Measurements from ENCODE around the gene FXN.
"Not testable (repeated sequence)": the region's sequence is repeated elsewhere in the genome, so short reads cannot be mapped to it uniquely, and the experiment has no call there.

Gene FXN

DNA sequence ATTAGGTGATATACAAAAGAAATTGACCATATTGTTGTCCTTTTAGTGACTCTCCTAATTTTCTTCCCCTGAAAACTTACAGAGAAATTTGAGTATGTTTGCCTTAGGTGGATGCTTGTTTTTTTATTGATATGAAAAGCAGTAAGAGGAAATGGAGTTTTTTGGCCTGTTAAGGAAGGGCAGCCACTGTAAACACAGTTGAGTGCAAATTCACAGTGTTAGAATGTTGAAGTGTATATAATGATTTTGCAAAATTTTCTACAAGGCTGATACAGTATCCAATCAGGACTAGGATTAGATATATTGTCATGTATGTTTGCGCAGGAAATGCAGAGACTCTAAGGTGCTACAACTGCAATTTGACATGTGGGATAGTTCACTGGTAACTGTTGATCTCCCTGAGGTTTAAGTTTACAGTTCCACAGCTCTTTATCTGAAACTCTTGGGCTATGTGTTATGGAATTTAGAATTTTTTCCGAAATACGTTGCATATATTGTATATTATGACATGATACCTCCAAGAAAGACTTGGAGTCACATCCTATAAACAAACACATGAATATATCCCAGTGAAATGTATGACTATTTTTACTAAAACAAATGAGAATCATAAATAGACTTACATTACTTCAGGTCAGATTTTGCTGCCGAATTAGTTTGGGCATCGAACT, 62.5 kb downstream of the FXN start:
- no peak for DNase-seq
- no peaks in the 10 kb centered on the region for H3K9me3 ChIP-seq (ENCODE audit: severe bottlenecking)
- H3K4me3 ChIP-seq (ENCODE audit: low read depth, low read length) = no peak overlapping the region
- TF ChIP-seq, protein P1, sequence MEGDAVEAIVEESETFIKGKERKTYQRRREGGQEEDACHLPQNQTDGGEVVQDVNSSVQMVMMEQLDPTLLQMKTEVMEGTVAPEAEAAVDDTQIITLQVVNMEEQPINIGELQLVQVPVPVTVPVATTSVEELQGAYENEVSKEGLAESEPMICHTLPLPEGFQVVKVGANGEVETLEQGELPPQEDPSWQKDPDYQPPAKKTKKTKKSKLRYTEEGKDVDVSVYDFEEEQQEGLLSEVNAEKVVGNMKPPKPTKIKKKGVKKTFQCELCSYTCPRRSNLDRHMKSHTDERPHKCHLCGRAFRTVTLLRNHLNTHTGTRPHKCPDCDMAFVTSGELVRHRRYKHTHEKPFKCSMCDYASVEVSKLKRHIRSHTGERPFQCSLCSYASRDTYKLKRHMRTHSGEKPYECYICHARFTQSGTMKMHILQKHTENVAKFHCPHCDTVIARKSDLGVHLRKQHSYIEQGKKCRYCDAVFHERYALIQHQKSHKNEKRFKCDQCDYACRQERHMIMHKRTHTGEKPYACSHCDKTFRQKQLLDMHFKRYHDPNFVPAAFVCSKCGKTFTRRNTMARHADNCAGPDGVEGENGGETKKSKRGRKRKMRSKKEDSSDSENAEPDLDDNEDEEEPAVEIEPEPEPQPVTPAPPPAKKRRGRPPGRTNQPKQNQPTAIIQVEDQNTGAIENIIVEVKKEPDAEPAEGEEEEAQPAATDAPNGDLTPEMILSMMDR (IDR thresholded peaks at IDR 0.05; ENCODE audit: low read depth, low read length) = no peak
- H3K27ac ChIP-seq = no peak overlapping the region
- H3K27me3 ChIP-seq (ENCODE audit: insufficient read depth, low read depth, severe bottlenecking) = no peaks in the 10 kb centered on the region
- H3K36me3 ChIP-seq = no peaks in the 10 kb centered on the region

DNA sequence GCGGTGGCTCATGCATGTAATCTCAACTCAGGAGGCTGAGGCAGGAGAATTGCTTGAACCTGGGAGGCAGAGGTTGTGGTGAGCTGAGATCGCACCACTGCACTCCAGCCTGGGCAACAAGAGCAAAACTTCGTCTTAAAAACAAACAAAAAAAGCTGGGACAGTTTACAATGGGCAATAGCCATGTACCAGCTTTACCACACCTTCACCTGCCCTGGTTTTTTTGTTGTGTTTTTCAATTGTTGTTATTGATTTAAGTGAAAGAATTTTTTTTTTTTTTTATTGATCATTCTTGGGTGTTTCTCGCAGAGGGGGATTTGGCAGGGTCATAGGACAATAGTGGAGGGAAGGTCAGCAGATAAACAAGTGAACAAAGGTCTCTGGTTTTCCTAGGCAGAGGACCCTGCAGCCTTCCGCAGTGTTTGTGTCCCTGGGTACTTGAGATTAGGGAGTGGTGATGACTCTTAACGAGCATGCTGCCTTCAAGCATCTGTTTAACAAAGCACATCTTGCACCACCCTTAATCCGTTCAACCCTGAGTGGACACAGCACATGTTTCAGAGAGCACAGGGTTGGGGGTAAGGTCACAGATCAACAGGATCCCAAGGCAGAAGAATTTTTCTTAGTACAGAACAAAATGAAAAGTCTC, 67.9 kb downstream of the FXN start:
- not testable (repeated sequence) for H3K27ac ChIP-seq; H3K9me3 ChIP-seq (ENCODE audit: severe bottlenecking); DNase-seq; H3K4me3 ChIP-seq (ENCODE audit: low read depth, low read length); H3K36me3 ChIP-seq; H3K27me3 ChIP-seq (ENCODE audit: insufficient read depth, low read depth, severe bottlenecking)

DNA sequence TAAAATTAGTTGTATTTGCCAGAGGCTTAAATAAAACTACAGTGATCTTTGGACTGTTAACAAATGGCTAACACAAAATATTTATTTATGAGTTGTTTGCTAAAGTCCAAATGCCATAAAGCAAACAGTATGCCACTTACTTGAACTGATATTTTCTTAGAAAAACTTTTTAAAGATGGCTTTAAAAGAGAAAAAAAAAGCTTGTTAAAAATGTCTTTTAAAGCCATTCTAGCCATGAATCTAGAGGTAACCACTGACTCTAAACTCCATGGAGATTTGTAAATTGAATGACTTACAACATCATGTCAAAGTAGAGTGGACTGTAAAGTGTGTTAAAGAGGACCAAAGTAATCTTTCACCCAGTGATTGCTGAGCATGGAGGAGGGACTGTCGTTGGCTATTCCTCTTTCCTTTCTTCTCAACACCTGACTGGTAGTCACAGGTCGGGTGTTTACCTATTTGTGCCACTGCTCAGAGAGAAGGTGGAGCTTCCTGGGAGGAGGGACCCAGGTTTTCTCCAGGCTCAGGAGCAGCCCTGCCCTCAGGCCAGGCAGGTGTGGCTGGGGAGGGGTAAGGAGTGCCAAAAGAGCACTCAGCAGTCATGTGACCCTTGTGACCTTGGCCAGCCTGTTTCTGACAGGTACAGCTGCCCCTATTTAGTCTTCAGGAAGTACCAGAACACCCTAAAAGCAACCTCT, 69.4 kb downstream of the FXN start:
- Histone ChIP-seq H3K4me3 (ENCODE audit: low read depth, low read length) (no peak overlapping the region), H3K27ac (no peak overlapping the region), H3K36me3 (no peaks in the 10 kb centered on the region), H3K27me3 (ENCODE audit: insufficient read depth, low read depth, severe bottlenecking) (no peaks in the 10 kb centered on the region), H3K9me3 (ENCODE audit: severe bottlenecking) (no peaks in the 10 kb centered on the region)
- no peak for DNase-seq
- TF ChIP-seq, protein P1 (IDR thresholded peaks at IDR 0.05; ENCODE audit: low read depth, low read length) = no peak

DNA sequence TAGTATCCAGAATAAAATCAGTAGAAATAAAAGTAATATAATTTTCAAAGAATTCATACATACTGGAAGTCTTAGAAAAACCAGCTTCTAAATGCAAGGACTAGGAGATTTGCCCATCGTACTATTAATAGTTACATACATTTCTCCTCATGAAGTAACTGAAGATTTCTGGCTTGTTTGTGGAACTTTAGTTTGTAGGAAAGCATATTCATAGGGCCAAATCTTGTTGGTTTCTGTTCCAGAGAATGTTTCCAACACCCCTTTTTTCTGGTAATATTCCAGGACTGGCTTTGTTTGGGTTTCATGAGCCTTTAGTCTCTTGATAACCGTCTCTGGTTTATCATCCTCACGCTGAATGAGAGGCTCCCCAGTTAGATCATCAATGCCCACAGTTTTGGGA, 72.2 kb downstream of the FXN start:
- no peak for DNase-seq
- Histone ChIP-seq H3K27ac (no peak overlapping the region), H3K4me3 (ENCODE audit: low read depth, low read length) (no peak overlapping the region), H3K9me3 (ENCODE audit: severe bottlenecking) (no peaks in the 10 kb centered on the region), H3K27me3 (ENCODE audit: insufficient read depth, low read depth, severe bottlenecking) (no peaks in the 10 kb centered on the region), H3K36me3 (no peaks in the 10 kb centered on the region)
- TF ChIP-seq, protein P1 (IDR thresholded peaks at IDR 0.05; ENCODE audit: low read depth, low read length) = no peak

DNA sequence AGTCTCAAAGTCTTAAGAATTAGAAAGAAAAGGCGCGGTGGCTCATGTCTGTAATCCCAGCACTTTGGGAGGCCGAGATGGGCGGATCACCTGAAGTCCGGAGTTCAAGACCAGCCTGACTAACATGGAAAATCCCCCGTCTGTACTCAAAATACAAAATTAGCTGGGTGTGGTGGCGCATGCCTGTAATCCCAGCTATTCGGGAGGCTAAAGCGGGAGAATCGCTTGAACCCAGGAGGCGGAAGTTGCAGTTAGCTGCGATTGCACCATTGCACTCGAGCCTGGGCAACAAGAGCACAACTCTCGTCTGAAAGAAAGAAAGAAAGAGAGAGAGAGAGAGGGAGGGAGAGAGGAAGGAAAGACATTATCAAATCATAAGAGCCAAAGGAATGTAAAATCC, 73.2 kb downstream of the FXN start:
- not testable (repeated sequence) for H3K27me3 ChIP-seq (ENCODE audit: insufficient read depth, low read depth, severe bottlenecking); H3K4me3 ChIP-seq (ENCODE audit: low read depth, low read length); DNase-seq; H3K27ac ChIP-seq; H3K36me3 ChIP-seq; H3K9me3 ChIP-seq (ENCODE audit: severe bottlenecking)

DNA sequence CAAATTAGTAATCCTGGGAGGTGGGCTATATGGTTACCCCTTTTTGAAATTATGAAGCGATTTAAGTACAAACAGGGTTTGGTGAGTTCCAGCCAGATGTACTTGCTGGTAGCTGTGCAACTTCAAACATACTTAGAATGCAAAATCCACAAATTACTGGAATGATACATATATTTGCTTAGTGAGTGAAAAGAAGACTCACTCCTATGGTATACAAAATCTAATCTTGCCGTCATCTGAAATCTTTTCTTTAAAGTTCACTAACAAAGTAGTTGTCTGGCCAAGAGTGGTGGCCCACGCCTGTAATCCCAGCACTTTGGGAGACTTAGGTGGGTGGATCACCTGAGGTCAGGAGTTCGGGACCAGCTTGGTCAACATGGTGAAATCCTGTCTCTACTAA, 73.6 kb downstream of the FXN start:
- no peaks in the 10 kb centered on the region for H3K36me3 ChIP-seq
- no peaks in the 10 kb centered on the region for H3K27me3 ChIP-seq (ENCODE audit: insufficient read depth, low read depth, severe bottlenecking)
- no peak overlapping the region for H3K4me3 ChIP-seq (ENCODE audit: low read depth, low read length)

DNA sequence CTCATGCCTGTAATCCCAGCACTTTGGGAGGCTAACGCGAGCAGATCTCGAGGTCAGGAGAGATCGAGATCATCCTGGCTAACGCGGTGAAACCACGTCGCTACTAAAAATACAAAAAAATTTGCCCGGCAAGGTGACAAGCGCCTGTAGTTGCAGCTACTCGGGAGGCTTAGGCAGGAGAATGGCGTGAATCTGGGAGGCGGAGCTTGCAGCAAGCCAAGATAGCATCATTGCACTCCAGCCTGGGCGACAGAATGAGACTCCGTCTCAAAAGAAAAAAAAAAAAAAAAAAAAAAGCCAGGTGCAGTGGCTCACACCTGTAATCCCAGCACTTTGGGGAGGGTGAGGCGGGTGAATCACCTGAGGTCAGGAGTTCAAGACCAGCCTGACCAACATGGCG, 77.1 kb downstream of the FXN start:
- H3K27ac ChIP-seq; H3K36me3 ChIP-seq; H3K4me3 ChIP-seq (ENCODE audit: low read depth, low read length); DNase-seq; H3K27me3 ChIP-seq (ENCODE audit: insufficient read depth, low read depth, severe bottlenecking); H3K9me3 ChIP-seq (ENCODE audit: severe bottlenecking): not testable (repeated sequence)

More for the DNA sequence above, 73.6 kb downstream of the FXN start:
- TF ChIP-seq, protein P1 (IDR thresholded peaks at IDR 0.05; ENCODE audit: low read depth, low read length) = no peak
- H3K27ac ChIP-seq = no peak overlapping the region
- H3K9me3 ChIP-seq (ENCODE audit: severe bottlenecking) = no peaks in the 10 kb centered on the region
- DNase-seq = no peak
